Neural cell (in vitro differentiated cells): ENCODE data around the gene NT5C2. TPM values are rescaled to one million over a fixed set of nuclear protein-coding genes. Genes with fewer than 3 reads are reported as not detected.

Source experiments
- H2AFZ ChIP-seq: fragments of 200-600, 300-800 bp; sonication (generic), shearing (Covaris generic); 2 replicates; pipeline ENCODE4 v1.6.0; 2014; ENCODE audit warnings: low read depth, mild to moderate bottlenecking, antibody characterized with exemption, low read length, moderate library complexity
- H3F3A ChIP-seq: fragments of 200-600 bp; shearing (Covaris generic); 2 replicates; pipeline ENCODE4 v1.6.1; 2016; ENCODE audit warnings: mild to moderate bottlenecking, moderate library complexity, mixed read lengths, antibody characterized with exemption, low read length; ENCODE audit not compliant: insufficient read depth, poor library complexity, severe bottlenecking
- H3K27ac ChIP-seq: fragments of 200-600, 300-800 bp; sonication (generic), shearing (Covaris generic); 2 replicates; pipeline ENCODE4 v1.5.1; 2014; ENCODE audit warnings: mild to moderate bottlenecking, low read length, moderate library complexity
- H3K27me3 ChIP-seq: fragments of 300-800, 200-600 bp; sonication (generic), shearing (Covaris generic); 2 replicates; pipeline ENCODE4 v1.6.0; 2014; ENCODE audit warnings: mild to moderate bottlenecking, low read depth, low read length, moderate library complexity; ENCODE audit not compliant: insufficient read depth
- H3K36me3 ChIP-seq: fragments of 300-800, 200-600 bp; sonication (generic), shearing (Covaris generic); 2 replicates; pipeline ENCODE4 v1.5.1; 2014; ENCODE audit warnings: mild to moderate bottlenecking, antibody characterized with exemption, low read length, moderate library complexity; ENCODE audit not compliant: insufficient read depth
- H3K4me2 ChIP-seq: fragments of 300-800, 200-600 bp; sonication (generic), shearing (Covaris generic); 2 replicates; pipeline ENCODE4 v1.6.0; 2014; ENCODE audit warnings: mild to moderate bottlenecking, low read length
- H3K4me3 ChIP-seq: fragments of 300-800, 200-600 bp; sonication (generic), shearing (Covaris generic); 2 replicates; pipeline ENCODE4 v1.5.1; 2014; ENCODE audit warnings: mild to moderate bottlenecking, low read length, moderate library complexity
- H3K79me2 ChIP-seq: fragments of 200-600 bp; shearing (Covaris generic); replicated peaks from 2 replicates; pipeline ENCODE4 v1.6.0; 2014; ENCODE audit warnings: mild to moderate bottlenecking, low read length, moderate library complexity; ENCODE audit not compliant: insufficient read depth
- H3K9ac ChIP-seq: fragments of 300-800, 200-600 bp; sonication (generic), shearing (Covaris generic); 2 replicates; pipeline ENCODE4 v1.6.1; 2016; ENCODE audit warnings: mild to moderate bottlenecking, low read length, mixed read lengths
- H3K9me2 ChIP-seq: fragments of 200-600 bp; shearing (Covaris generic); 2 replicates; pipeline ENCODE4 v1.6.1; 2016; ENCODE audit warnings: mild to moderate bottlenecking, low read length, mixed read lengths; ENCODE audit not compliant: insufficient read depth
- H3K9me3 ChIP-seq: fragments of 200-600, 300-800 bp; sonication (generic), shearing (Covaris generic); 2 replicates; pipeline ENCODE4 v1.6.1; 2016; ENCODE audit warnings: mild to moderate bottlenecking, mixed run types, low read length, moderate library complexity, mixed read lengths
- H4K20me1 ChIP-seq: fragments of 200-600 bp; shearing (Covaris generic); 2 replicates; pipeline ENCODE4 v1.6.1; 2016; ENCODE audit warnings: mild to moderate bottlenecking, mixed run types; ENCODE audit not compliant: insufficient read depth
- EP300 ChIP-seq: fragments of 450-650 bp; conservative IDR thresholded peaks from 2 replicates; pipeline ENCODE4 v1.6.1; 2014; ENCODE audit warnings: antibody characterized with exemption, mild to moderate bottlenecking, moderate library complexity; ENCODE audit not compliant: poor library complexity, severe bottlenecking
- EZH2 ChIP-seq: fragments of 200-600, 300-800 bp; shearing (Covaris generic), sonication (generic); IDR thresholded peaks from 2 replicates; pipeline ENCODE4 v1.6.1; 2014; ENCODE audit warnings: antibody characterized with exemption, low read length, borderline replicate concordance, mild to moderate bottlenecking; ENCODE audit not compliant: insufficient read depth, poor library complexity, severe bottlenecking
- MXI1 ChIP-seq: fragments of 450-650 bp; conservative IDR thresholded peaks from 2 replicates; pipeline ENCODE4 v1.6.1; 2014; ENCODE audit warnings: antibody characterized with exemption, mild to moderate bottlenecking; ENCODE audit not compliant: poor library complexity, severe bottlenecking
- POLR2AphosphoS5 ChIP-seq: IDR thresholded peaks from 2 replicates; pipeline ENCODE4 v1.6.1; 2012
- RAD21 ChIP-seq: fragments of 450-650 bp; conservative IDR thresholded peaks from 2 replicates; pipeline ENCODE4 v1.6.1; 2014; ENCODE audit warnings: antibody characterized with exemption, mild to moderate bottlenecking, moderate library complexity
- SMC3 ChIP-seq: fragments of 450-650 bp; conservative IDR thresholded peaks from 2 replicates; pipeline ENCODE4 v1.6.1; 2014; ENCODE audit warnings: antibody characterized with exemption, mild to moderate bottlenecking, moderate library complexity; ENCODE audit not compliant: poor library complexity
- TAF1 ChIP-seq: IDR thresholded peaks from 2 replicates; pipeline ENCODE4 v1.6.1; 2012; ENCODE audit warnings: low read depth
- polyA plus RNA-seq: library from polyadenylated mRNA; depleted of rRNA; stranded (reverse); fragments of >200 nt; gene quantifications from 2 replicates; pipeline ENCODE4 v1.2.3, GENCODE V29; 2014
- TF ChIP-seq, protein P1 (sequence below): fragments of 450-650 bp; IDR thresholded peaks from 2 replicates; pipeline ENCODE4 v1.5.1; 2014; ENCODE audit warnings: antibody characterized with exemption, mild to moderate bottlenecking, moderate library complexity; ENCODE audit not compliant: poor library complexity, severe bottlenecking
- TF ChIP-seq, protein P2 (sequence below): IDR thresholded peaks from 2 replicates; pipeline ENCODE4 v1.6.1; 2012; ENCODE audit warnings: borderline replicate concordance

The NT5C2 gene
- polyA plus RNA-seq, 1 donor from 2014 or later, result 190 TPM

DNA sequence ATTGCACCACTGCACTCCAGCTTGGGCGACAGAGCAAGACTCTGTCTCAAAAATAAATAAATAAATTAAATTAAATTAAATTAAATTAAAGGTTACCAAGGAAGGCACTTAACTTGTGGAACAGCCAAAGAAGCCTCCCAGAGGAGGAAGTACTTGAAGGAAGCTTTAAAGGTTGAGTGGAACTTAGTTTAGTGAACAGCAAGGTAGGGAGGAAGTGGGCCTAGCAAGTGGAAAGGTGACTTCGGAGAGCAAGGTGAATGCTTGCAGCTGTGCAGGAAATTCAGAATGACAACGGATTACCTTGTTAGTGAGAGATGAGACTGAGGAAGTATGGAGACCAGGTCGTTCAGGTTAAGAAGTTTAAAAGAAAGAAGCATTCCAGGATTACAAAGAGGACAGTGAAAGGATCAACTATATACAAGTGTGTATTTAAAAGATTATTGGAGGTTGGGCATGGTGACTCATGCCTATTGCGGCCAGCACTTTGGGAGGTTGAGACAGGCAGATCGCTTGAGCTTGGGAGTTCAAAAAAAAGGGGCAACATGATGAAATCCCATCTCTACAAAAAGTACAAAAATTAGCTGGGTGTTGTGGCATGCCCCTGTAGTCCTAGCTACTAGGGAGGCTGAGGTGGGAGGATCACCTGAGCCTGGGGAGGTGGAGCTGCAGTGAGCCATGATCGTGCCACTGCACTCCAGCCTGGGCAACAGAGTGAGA, 39.9 kb upstream of the NT5C2 start:
- TF ChIP-seq EP300 (no peak), EZH2 (no peak), TAF1 (no peak), SMC3 (no peak), POLR2AphosphoS5 (no peak), RAD21 (no peak), MXI1 (no peak)
- TF ChIP-seq, protein P1, sequence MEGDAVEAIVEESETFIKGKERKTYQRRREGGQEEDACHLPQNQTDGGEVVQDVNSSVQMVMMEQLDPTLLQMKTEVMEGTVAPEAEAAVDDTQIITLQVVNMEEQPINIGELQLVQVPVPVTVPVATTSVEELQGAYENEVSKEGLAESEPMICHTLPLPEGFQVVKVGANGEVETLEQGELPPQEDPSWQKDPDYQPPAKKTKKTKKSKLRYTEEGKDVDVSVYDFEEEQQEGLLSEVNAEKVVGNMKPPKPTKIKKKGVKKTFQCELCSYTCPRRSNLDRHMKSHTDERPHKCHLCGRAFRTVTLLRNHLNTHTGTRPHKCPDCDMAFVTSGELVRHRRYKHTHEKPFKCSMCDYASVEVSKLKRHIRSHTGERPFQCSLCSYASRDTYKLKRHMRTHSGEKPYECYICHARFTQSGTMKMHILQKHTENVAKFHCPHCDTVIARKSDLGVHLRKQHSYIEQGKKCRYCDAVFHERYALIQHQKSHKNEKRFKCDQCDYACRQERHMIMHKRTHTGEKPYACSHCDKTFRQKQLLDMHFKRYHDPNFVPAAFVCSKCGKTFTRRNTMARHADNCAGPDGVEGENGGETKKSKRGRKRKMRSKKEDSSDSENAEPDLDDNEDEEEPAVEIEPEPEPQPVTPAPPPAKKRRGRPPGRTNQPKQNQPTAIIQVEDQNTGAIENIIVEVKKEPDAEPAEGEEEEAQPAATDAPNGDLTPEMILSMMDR, result no peak
- TF ChIP-seq, protein P2, sequence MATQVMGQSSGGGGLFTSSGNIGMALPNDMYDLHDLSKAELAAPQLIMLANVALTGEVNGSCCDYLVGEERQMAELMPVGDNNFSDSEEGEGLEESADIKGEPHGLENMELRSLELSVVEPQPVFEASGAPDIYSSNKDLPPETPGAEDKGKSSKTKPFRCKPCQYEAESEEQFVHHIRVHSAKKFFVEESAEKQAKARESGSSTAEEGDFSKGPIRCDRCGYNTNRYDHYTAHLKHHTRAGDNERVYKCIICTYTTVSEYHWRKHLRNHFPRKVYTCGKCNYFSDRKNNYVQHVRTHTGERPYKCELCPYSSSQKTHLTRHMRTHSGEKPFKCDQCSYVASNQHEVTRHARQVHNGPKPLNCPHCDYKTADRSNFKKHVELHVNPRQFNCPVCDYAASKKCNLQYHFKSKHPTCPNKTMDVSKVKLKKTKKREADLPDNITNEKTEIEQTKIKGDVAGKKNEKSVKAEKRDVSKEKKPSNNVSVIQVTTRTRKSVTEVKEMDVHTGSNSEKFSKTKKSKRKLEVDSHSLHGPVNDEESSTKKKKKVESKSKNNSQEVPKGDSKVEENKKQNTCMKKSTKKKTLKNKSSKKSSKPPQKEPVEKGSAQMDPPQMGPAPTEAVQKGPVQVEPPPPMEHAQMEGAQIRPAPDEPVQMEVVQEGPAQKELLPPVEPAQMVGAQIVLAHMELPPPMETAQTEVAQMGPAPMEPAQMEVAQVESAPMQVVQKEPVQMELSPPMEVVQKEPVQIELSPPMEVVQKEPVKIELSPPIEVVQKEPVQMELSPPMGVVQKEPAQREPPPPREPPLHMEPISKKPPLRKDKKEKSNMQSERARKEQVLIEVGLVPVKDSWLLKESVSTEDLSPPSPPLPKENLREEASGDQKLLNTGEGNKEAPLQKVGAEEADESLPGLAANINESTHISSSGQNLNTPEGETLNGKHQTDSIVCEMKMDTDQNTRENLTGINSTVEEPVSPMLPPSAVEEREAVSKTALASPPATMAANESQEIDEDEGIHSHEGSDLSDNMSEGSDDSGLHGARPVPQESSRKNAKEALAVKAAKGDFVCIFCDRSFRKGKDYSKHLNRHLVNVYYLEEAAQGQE, result no peak
- no peak overlapping the region for H3K4me3 ChIP-seq
- no peaks in the 10 kb centered on the region for H3K9me3 ChIP-seq
- no peak overlapping the region for H3K9ac ChIP-seq
- H3K4me2 ChIP-seq, result no peak overlapping the region
- no peaks in the 10 kb centered on the region for H3F3A ChIP-seq
- H3K36me3 ChIP-seq, result no peaks in the 10 kb centered on the region
- no peaks in the 10 kb centered on the region for H3K27me3 ChIP-seq
- H2AFZ ChIP-seq, result no peak overlapping the region
- H4K20me1 ChIP-seq, result no peaks in the 10 kb centered on the region
- no peak overlapping the region for H3K27ac ChIP-seq
- H3K9me2 ChIP-seq, result no peaks in the 10 kb centered on the region
- no peaks in the 10 kb centered on the region for H3K79me2 ChIP-seq

DNA sequence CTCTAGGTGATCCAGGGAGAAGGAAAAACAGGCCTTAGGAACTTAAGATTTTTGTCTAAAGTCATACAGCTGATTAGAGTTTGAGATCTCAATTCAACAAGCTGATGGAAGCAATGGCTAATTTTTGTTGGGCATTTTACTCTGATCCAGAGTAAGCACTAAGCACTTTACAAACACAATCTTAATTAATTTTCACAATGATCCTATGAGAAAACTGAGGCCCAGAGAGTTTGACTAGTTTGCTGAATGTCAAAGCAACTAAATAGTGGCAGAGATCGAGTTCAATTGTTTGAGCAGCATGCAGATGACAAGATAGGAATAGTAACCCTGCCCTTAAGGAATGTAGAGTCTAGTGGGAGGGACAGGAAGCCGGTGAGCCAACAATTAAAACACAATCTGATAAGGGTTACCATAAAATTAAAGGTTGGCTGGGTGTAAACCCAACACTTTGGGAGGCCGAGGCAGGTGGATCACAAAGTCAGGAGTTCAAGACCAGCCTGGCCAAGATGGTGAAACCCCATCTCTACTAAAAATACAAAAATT, 39.1 kb upstream of the NT5C2 start:
- H3K27me3 ChIP-seq, result no peaks in the 10 kb centered on the region
- H3K9me3 ChIP-seq, result no peaks in the 10 kb centered on the region
- H3K9ac ChIP-seq, result no peak overlapping the region
- H3F3A ChIP-seq, result no peaks in the 10 kb centered on the region
- no peak overlapping the region for H2AFZ ChIP-seq
- no peaks in the 10 kb centered on the region for H3K9me2 ChIP-seq
- no peak for TF ChIP-seq EZH2
- TF ChIP-seq POLR2AphosphoS5, result no peak
- no peak for TF ChIP-seq RAD21
- TF ChIP-seq EP300, result no peak
- TF ChIP-seq, protein P2, result no peak
- TF ChIP-seq SMC3, result no peak
- H3K27ac ChIP-seq, result no peak overlapping the region
- no peaks in the 10 kb centered on the region for H4K20me1 ChIP-seq
- no peak overlapping the region for H3K4me2 ChIP-seq
- no peaks in the 10 kb centered on the region for H3K36me3 ChIP-seq
- H3K4me3 ChIP-seq, result no peak overlapping the region
- no peaks in the 10 kb centered on the region for H3K79me2 ChIP-seq
